ENCODE results near the gene SLC49A3. TPM values are rescaled to one million over a fixed set of nuclear protein-coding genes. Genes with fewer than 3 reads are reported as not detected.
"Not testable (repeated sequence)": the region's sequence is repeated elsewhere in the genome, so short reads cannot be mapped to it uniquely, and the experiment has no call there.

Gene SLC49A3
- polyA plus RNA-seq, 3 donors = 2.5 to 3.1 (median 2.8) TPM

DNA sequence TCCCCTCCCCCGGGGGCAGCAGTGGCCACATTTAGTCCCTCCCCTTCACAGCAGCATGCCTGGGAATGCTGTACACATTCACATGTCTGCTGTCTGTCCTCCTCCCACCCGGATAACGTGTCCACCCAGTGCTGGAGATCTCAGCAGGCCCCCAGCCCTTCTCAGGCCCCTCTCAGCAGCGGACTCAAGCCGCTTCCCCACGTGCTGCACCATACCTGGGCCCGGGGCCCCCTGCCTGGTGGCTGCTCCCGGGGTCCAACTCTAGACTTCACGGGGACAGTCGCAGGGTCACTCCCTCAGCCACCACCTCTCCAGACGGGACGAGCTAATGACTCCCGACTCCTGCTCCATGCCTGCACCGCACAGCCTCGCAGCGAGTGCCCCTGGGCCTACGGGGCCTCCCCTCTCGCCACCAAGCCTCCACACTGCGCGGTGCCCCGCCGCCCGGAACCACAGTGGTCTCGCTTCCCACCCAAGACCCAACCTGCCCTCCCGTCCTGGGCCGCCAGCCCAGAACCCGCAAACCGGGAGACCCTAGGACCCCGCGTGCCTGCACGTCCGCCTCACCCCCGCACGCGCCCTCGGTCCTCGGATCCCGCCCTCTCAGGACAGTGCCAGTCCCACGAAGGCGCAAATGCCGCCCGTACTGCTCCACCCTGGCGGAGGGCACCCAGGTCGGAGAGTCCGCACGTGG is 15.4 kb upstream of the SLC49A3 start:
- DNase-seq (ENCODE audit: low read depth in 3 of 3, low spot score in 2 of 3) = no peak

- DNase-seq (ENCODE audit: low read depth in 3 of 3, low spot score in 2 of 3) = no peak
Measured at GRCh38 chr4:703336-704197, 14.6 kb upstream of the SLC49A3 start.

DNA sequence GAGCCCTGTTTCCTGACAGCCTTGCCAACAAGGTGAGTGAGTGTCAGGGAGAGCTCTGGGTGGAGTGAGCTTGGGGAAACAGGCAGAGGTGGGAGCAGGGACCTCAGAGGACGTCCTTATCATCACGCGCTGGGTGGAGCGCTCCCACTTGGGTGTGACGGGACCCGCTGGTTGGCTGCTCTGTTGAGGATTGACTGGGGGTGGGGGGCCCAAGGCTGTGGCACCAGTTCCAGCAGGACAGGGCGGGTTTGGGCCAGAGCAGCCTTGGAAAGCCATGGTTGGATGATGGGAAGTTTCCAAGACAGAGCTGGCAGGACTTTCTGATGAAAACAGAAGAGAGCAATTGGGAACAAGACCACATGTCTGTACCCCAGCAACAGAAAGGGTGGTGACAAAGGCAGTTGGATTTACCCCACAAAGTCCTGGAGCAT is 13.7 kb upstream of the SLC49A3 start:
- DNase-seq (ENCODE audit: low read depth in 3 of 3, low spot score in 2 of 3) = no peak

DNA sequence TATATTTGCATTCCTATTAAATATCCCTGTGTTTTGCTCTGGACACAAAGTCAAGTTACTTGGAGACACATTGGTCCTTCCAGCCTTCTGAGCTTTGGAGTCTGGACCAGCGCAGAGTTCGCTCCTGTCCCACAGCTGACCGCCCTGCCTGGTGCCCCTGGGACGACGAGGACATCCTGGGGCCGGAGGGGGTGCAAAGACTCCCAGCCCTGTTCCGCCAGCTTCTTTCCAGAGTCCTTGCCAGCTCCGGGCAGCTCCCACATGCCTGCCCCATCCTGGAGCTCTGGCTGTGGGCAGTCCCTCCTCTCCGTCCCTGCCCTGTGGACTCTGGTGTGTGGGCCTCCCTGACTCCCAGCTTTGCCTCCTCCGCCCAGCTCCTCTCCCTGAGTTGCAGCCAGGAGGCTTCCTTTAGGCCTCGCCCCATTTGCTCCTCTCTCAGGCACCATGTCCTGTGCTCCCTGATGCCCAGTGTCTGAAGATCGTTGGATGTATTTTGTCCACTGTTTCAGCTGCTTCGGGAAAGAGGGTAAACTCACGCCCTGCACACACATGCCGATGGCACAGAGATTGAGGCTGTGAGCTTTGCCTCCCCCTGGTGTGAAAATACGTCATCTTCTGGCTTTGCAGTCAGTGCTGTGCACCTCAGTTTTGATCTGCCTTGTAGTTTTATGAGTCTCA is 11.8 kb upstream of the SLC49A3 start:
- DNase-seq (ENCODE audit: low read depth in 3 of 3, low spot score in 2 of 3) = no peak

DNA sequence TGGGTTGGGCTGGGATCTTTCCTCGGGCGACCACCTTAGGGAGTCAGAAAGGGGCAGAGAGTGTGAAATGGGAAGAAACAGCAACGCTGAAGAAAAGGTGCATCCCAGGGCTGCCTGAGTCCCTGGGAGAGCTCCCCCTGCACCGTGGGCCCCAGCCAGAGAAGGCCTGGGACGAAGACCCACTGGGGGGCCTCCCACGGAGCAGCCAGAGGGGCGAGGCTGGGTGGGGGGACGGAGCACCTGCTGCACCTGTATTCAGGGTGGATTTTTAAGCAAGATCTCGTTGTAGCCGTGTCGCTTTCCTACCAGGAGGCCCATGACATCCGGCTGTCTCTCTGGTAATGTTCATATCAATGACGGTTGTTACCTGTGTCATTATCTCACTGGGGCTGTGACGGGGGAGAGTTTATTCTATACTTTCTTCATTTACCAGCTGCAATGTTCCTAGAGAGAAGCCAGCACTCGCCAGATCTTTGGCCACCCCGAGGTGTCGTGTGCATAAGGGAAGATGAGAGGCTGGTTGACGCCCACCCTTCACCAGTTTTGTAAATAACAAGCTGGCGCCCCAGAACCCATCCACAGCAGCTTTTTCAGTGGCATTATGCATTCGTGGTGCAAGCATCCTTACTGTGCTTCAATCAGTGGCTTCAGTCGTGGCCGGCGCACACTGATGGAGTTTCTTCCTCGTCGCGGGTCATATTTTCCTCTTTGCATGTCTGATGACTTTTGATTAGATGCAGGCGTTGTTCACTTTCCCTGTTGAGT is 11.0 kb upstream of the SLC49A3 start:
- DNase-seq (ENCODE audit: low read depth in 3 of 3, low spot score in 2 of 3) = no peak

DNA sequence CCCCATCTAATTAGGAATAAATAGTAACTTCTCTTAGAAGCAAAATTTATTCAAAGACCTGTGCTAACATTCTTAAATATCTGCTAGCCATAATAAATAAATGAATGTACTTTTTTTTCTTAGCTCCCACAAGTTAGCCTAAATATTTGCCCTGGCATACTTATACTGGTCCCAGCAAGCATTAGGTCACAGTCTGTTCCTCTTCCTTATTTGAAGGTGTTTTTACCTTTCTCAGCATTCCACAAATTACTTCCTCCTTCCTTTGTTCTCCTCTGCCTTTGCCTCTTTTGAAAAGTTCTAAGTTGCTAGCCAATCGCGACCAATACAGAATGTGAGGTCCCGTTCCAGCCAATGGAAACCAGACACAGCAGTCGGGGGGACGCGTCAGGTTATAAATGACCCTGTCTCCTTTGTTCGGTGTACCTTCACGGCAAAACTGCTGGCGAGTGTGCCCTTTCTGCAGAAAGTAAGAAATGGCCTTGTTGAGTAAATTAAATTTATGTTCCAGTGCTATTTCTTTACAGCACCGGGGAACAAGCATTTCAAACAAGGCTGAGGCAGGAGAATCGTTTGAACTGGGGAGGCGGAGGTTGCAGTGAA is 5.5 kb upstream of the SLC49A3 start:
- not testable (repeated sequence) for DNase-seq (ENCODE audit: low read depth in 3 of 3, low spot score in 2 of 3)

- no peak for DNase-seq (ENCODE audit: low read depth in 3 of 3, low spot score in 2 of 3)
Measured at GRCh38 chr4:692771-693554, 4.0 kb upstream of the SLC49A3 start.

DNA sequence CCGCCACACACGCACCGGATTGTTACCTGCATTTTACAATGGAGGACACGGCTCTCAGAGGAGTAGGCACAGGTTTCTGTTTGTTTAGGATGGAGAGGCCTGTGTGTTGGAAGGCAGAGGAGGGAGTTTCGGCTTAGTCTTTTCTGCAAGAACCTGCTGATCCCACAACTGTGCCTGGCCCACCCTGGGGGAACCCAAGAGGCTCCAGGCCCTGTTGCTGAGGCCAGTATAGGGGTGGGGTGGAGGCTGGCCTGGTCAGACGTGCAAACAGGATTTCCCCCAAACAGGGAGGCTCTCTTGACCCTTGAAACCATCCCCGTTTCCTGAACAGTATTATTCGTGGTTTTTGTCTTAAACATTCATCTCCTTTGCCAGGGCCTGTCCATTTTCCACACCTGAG is 772 bp upstream of the SLC49A3 start:
- DNase-seq (ENCODE audit: low read depth in 3 of 3, low spot score in 2 of 3) = no peak

DNA sequence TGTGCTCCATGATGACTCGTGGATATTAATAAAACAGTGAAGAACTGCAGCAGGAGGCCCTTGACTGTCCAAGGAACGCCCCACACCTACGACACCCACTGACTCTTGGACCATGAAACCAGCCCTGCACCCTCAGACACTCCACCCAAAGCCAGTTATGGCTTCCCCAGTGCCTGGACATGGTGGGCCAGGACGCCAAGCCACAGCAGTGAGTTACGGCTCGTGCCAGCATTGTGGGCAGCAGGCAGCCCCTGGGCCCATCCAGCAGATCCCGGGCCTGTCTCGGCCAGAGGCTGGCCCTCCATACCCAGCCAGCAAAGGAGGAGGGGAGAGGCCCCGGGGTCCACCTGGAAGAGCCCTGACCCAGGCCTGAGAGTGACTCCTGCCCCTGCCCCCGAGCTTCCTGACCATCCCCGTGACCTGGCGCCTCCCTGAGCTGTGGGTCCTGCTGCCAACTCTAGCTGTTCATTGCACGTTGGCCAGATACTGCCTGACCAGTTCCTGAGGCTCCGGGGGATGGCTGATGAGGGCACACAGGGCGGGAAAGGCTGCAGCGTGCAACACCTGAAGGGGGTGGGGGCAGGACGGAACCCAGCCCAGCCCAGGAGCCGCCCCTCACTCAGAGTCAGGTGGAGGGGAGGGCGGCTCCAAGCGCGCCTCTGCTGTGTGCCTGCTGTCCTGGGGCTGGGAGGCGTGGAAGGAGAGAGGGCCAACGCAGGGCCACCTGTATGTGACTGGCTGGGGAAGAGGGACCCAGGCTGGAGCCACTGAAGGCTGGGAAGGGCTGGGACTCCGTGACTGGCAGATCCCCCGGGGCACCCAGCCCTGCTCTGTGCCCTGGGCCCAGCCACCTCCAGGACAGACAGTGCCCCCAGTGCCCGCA is 739 bp downstream of the SLC49A3 start:
- DNase-seq (ENCODE audit: low read depth in 3 of 3, low spot score in 2 of 3) = no peak

GRCh38 chr4:687048-687970 is 1.6 kb downstream of the SLC49A3 start:
- no peak for DNase-seq (ENCODE audit: low read depth in 3 of 3, low spot score in 2 of 3)

GRCh38 chr4:686413-687040 is 2.4 kb downstream of the SLC49A3 start:
- DNase-seq (ENCODE audit: low read depth in 3 of 3, low spot score in 2 of 3) = no peak

DNA sequence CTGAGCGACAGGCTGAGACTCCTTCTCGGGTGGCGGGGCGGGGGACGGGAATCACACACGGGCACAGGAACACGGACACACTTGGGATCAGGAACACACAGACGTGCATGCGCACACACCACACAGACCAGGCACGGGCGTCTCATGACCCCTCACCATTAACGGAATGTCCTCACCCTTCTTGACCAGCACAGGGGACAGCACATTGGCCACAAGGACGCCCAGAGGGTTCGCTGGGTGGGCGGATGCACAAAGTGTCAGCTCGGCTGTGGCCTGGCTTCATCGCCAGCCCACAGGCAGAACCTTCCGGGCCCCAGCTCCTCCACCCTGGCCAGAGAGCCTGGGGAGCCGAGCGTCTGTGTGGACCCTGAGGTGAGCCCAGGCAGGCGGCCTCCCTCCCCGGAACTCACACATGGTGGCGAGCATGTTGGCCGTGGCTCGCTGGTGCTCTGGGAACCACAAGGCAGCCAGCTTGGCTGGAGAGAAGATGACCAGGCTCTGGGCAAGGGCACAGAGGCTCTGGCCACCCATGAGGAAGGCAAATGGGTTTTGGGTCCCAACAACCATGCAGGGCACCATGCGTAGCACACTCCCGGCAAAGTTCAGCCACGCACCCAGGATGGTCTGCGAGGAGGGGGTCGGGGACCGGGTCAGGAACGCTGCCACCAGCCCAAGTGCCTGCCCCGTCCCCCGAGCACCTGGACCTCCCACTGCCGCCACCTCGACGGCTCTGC is 3.1 kb downstream of the SLC49A3 start:
- no peak for DNase-seq (ENCODE audit: low read depth in 3 of 3, low spot score in 2 of 3)

DNA sequence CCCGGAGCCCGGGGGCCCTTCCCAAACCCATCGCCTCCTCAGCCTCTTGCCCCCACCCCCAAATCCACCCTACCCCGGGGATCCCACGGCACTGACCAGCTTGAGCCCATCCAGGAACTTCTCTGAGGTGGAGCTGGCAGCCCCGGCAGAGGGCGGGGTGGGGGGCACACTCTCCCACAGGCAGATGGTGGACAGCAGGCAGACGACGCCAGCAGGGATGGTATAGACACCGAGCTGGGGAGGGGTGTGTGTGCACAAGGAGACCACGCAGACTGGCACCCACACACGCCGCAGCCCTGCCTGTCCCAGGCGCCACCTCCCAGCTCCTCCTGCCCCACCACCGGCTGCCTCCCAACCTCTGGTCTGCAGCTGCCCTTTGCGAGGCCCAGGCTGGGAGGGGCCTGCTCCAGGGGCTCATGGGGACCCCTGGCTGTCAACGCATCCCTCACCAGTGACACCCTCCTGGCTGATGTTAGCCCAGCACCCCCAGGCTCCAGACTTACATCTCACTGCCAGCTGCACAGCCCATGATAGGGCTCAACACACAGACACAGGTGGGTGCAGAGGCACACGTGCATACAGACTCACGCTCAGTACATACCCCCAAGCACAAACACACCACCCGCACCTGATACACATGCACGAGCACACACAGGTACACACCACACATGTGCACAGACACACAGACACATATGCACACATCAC is 4.2 kb downstream of the SLC49A3 start:
- no peak for DNase-seq (ENCODE audit: low read depth in 3 of 3, low spot score in 2 of 3)

- DNase-seq (ENCODE audit: low read depth in 3 of 3, low spot score in 2 of 3) = no peak
Measured at GRCh38 chr4:683982-684622, 4.8 kb downstream of the SLC49A3 start.

GRCh38 chr4:683247-683897 is 5.6 kb downstream of the SLC49A3 start:
- no peak for DNase-seq (ENCODE audit: low read depth in 3 of 3, low spot score in 2 of 3)

Measured in right renal cortex interstitium (tissue), 3 donors.